OCI-LY1 (cell line): ENCODE results near the gene EIF2B1.
A peak's percentile ranks its signal among the peaks of the same experiment; 100 is the strongest.

Experiments used
- H2AFZ ChIP-seq: fragments of 200-600 bp; sonication (generic), shearing (Covaris generic); 2 replicates; pipeline ENCODE4 v1.6.0; 2014; ENCODE audit warnings: antibody characterized with exemption, mild to moderate bottlenecking, low read length
- H3F3A ChIP-seq: fragments of 200-600 bp; sonication (generic), shearing (Covaris generic); 2 replicates; pipeline ENCODE4 v1.6.0; 2014; ENCODE audit warnings: mild to moderate bottlenecking, antibody characterized with exemption, low read length, moderate library complexity; ENCODE audit not compliant: insufficient read depth
- H3K27ac ChIP-seq: fragments of 200-600 bp; sonication (generic); 2 replicates; pipeline ENCODE4 v1.5.1; 2014; ENCODE audit warnings: low read length, mixed run types, mild to moderate bottlenecking, low read depth; ENCODE audit not compliant: poor library complexity, severe bottlenecking
- H3K27me3 ChIP-seq: fragments of 200-600 bp; sonication (generic); 2 replicates; pipeline ENCODE4 v1.6.0; 2014; ENCODE audit warnings: antibody characterized with exemption, mild to moderate bottlenecking, low read length, moderate library complexity; ENCODE audit not compliant: insufficient read depth
- H3K36me3 ChIP-seq: fragments of 200-600 bp; sonication (generic); 2 replicates; pipeline ENCODE4 v1.6.1; 2014; ENCODE audit warnings: mild to moderate bottlenecking, antibody characterized with exemption, low read length, moderate library complexity, mixed read lengths; ENCODE audit not compliant: insufficient read depth
- H3K4me1 ChIP-seq: fragments of 200-600 bp; sonication (generic); 2 replicates; pipeline ENCODE4 v1.5.1; 2014; ENCODE audit warnings: mild to moderate bottlenecking, low read length, moderate library complexity; ENCODE audit not compliant: insufficient read depth, severe bottlenecking
- H3K4me2 ChIP-seq: fragments of 200-600 bp; sonication (generic), shearing (Covaris generic); 2 replicates; pipeline ENCODE4 v1.6.1; 2014; ENCODE audit warnings: low read length
- H3K4me3 ChIP-seq: fragments of 200-600 bp; sonication (generic); 2 replicates; pipeline ENCODE4 v1.5.1; 2014; ENCODE audit warnings: low read length, low read depth, mild to moderate bottlenecking, mixed read lengths; ENCODE audit not compliant: poor library complexity, severe bottlenecking
- H3K79me2 ChIP-seq: fragments of 200-600 bp; shearing (Covaris generic); 2 replicates; pipeline ENCODE4 v1.6.1; 2016; ENCODE audit warnings: mixed run types, low read length, mixed read lengths; ENCODE audit not compliant: insufficient read depth
- H3K9ac ChIP-seq: fragments of 200-600 bp; sonication (generic), shearing (Covaris generic); 2 replicates; pipeline ENCODE4 v1.6.1; 2014; ENCODE audit warnings: mild to moderate bottlenecking, low read length, mixed read lengths
- H3K9me2 ChIP-seq: fragments of 200-600 bp; sonication (generic), shearing (Covaris generic); 2 replicates; pipeline ENCODE4 v1.6.1; 2014; ENCODE audit warnings: low read depth, mild to moderate bottlenecking, low read length, mixed read lengths
- H3K9me3 ChIP-seq: fragments of 200-600 bp; shearing (Covaris generic); 2 replicates; pipeline ENCODE4 v1.6.1; 2014; ENCODE audit warnings: low read length, mixed read lengths
- H4K20me1 ChIP-seq: fragments of 200-600 bp; sonication (generic), shearing (Covaris generic); 2 replicates; pipeline ENCODE4 v1.6.0; 2016; ENCODE audit warnings: mild to moderate bottlenecking, low read length; ENCODE audit not compliant: insufficient read depth
- EZH2 ChIP-seq: fragments of 200-600 bp; sonication (generic), shearing (Covaris generic); IDR thresholded peaks from 2 replicates; pipeline ENCODE4 v1.8.0; 2017; ENCODE audit warnings: borderline replicate concordance, mixed run types, mild to moderate bottlenecking, antibody characterized with exemption, low read length, moderate library complexity, mixed read lengths
- TF ChIP-seq, protein P1 (sequence below): fragments of 200-600 bp; sonication (generic), shearing (Covaris generic); IDR thresholded peaks from 2 replicates; pipeline ENCODE4 v1.5.1; 2017; ENCODE audit warnings: mild to moderate bottlenecking, antibody characterized with exemption, low read length, moderate library complexity, mixed read lengths

The EIF2B1 gene

DNA sequence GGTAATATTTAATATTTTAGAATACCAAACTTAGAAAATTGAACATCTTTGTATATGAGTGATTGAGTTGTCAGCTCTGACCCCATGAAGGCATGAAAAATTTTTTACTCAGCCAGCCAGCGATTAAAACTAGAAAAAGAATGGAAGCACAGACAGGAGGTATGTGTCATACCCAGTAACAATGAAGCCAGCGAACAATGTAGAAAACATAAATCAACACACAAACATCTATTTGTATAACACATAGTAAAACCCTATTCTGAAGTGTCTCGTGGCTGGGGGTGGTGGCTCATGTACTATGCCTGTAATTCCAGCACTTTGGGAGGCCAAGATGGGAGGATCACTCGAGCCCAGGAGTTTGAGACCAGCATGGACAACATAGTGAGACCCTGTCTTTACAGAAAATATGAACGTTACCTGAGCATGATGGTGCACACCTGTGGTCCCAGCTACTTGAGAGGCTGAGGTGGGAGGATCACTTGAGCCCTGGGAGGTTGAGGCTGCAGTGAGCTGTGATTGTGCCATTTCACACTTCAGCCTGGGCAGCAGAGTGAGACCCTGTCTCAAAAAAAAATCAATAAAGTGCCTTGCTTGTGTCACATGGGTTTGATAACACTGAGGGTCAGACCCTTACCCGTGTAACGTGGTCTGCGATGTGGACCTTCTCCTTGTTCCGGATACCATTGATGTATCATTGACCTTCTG is 43.3 kb upstream of the EIF2B1 start:
- TF ChIP-seq EZH2 = no peak
- TF ChIP-seq, protein P1, sequence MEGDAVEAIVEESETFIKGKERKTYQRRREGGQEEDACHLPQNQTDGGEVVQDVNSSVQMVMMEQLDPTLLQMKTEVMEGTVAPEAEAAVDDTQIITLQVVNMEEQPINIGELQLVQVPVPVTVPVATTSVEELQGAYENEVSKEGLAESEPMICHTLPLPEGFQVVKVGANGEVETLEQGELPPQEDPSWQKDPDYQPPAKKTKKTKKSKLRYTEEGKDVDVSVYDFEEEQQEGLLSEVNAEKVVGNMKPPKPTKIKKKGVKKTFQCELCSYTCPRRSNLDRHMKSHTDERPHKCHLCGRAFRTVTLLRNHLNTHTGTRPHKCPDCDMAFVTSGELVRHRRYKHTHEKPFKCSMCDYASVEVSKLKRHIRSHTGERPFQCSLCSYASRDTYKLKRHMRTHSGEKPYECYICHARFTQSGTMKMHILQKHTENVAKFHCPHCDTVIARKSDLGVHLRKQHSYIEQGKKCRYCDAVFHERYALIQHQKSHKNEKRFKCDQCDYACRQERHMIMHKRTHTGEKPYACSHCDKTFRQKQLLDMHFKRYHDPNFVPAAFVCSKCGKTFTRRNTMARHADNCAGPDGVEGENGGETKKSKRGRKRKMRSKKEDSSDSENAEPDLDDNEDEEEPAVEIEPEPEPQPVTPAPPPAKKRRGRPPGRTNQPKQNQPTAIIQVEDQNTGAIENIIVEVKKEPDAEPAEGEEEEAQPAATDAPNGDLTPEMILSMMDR = no peak
- Histone ChIP-seq H3K27me3 (no peaks in the 10 kb centered on the region), H4K20me1 (no peaks in the 10 kb centered on the region), H3K4me2 (no peak overlapping the region), H3K4me3 (no peak overlapping the region), H3K9ac (no peak overlapping the region), H3K79me2 (no peaks in the 10 kb centered on the region), H3K9me3 (no peaks in the 10 kb centered on the region), H3K36me3 (0 out of 2 replicates have a peak, but pooled peaks cover 3% of the 10 kb centered on the region), H3K4me1 (peaks cover 2% of the 10 kb centered on the region), H2AFZ (no peak overlapping the region), H3K9me2 (no peaks in the 10 kb centered on the region), H3F3A (no peaks in the 10 kb centered on the region; the same call in 1 of the 2 replicates), H3K27ac (no peak overlapping the region)

DNA sequence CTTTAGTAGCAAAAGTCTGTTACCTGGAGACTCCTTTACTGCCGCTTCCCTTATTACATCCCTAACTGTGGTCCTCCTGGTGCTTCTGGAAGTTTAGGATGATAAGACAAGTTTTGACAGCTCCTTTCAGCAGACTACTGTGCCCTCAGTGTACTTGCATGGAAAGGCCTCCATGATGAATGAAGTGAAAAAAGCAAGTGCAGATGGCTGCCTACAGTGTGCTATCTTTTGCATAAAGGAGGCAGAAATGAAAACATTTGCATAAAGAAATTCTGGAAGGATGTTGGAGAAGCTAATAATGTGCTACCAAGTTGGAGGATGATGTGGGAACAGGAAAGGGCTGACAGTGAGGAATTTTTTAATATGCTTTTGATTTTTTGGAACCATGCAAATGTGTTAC is 42.0 kb upstream of the EIF2B1 start:
- Histone ChIP-seq H3K4me2 (no peak overlapping the region), H3K27me3 (no peaks in the 10 kb centered on the region), H3K79me2 (no peaks in the 10 kb centered on the region), H3F3A (no peaks in the 10 kb centered on the region; the same call in 1 of the 2 replicates), H3K9ac (no peak overlapping the region), H2AFZ (no peak overlapping the region), H3K27ac (no peak overlapping the region), H3K4me1 (peaks cover 13% of the 10 kb centered on the region), H3K9me2 (no peaks in the 10 kb centered on the region), H3K4me3 (no peak overlapping the region), H3K36me3 (0 out of 2 replicates have a peak, but pooled peaks cover 3% of the 10 kb centered on the region), H3K9me3 (no peaks in the 10 kb centered on the region), H4K20me1 (no peaks in the 10 kb centered on the region)
- TF ChIP-seq, protein P1 = no peak
- TF ChIP-seq EZH2 = no peak

DNA sequence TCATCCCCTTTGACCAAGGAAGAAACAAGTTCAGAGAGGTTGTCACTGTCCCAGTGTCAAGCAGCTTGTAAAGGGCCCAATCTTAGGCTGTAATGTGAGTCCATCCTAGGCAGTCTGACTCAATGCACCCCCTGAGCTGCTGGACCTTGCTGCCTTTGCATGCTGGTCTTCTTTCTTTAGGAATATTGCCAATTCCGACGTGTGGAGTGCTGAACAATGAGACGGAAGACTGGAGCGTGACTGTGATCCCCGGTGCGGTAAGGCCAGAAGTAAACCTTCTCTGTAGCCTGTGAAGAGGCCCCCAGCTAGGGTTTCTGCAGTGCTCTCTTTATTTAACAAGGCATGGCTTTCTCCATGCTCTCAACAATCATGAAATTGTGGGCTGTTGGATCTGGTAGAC is 38.4 kb upstream of the EIF2B1 start:
- no peaks in the 10 kb centered on the region for H4K20me1 ChIP-seq
- H3K9me3 ChIP-seq = no peaks in the 10 kb centered on the region
- H3K9me2 ChIP-seq = no peaks in the 10 kb centered on the region
- H3K27ac ChIP-seq = no peak overlapping the region
- no peak for TF ChIP-seq EZH2
- TF ChIP-seq, protein P1 = no peak
- peaks cover 13% of the 10 kb centered on the region for H3K4me1 ChIP-seq
- H3K27me3 ChIP-seq = no peaks in the 10 kb centered on the region
- no peaks in the 10 kb centered on the region; the same call in 1 of the 2 replicates for H3F3A ChIP-seq
- H3K79me2 ChIP-seq = no peaks in the 10 kb centered on the region
- H3K36me3 ChIP-seq = 0 out of 2 replicates have a peak, but pooled peaks cover 3% of the 10 kb centered on the region
- peak overlapping the region; percentile 62; the same call in 1 of the 2 replicates for H3K9ac ChIP-seq
- H3K4me3 ChIP-seq = peak overlapping the region; percentile 76
- peak overlapping the region; percentile 92 for H3K4me2 ChIP-seq
- no peak overlapping the region for H2AFZ ChIP-seq
